HG02885 (cell line): Measurements from ENCODE around the gene NRXN3.
"Not testable (repeated sequence)": the region's sequence is repeated elsewhere in the genome, so short reads cannot be mapped to it uniquely, and the experiment has no call there.

Source experiments
- ATAC-seq: cut with Tn5 transposase; IDR thresholded peaks from one replicate; pipeline ENCODE4 v1.9.1; 2021; ENCODE audit warnings: mild to moderate bottlenecking; ENCODE audit not compliant: unreplicated experiment, poor library complexity

The NRXN3 gene

GRCh38 chr14:78451319-78451695, 281.1 kb downstream of the NRXN3 start:
- no peak for ATAC-seq

- peak; percentile 91 for ATAC-seq
Measured at GRCh38 chr14:78455896-78456435, 285.8 kb downstream of the NRXN3 start.

GRCh38 chr14:78469947-78470346, 299.8 kb downstream of the NRXN3 start:
- no peak for ATAC-seq

- no peak for ATAC-seq
Measured at GRCh38 chr14:78479127-78479780, 309.1 kb downstream of the NRXN3 start.

GRCh38 chr14:78484028-78484427, 313.9 kb downstream of the NRXN3 start:
- ATAC-seq: no peak

GRCh38 chr14:78486081-78486480, 315.9 kb downstream of the NRXN3 start:
- ATAC-seq: no peak

- ATAC-seq: no peak
Measured at GRCh38 chr14:78486621-78487020, 316.4 kb downstream of the NRXN3 start.

- ATAC-seq: not testable (repeated sequence)
Measured at GRCh38 chr14:78487573-78487972, 317.4 kb downstream of the NRXN3 start.

- no peak for ATAC-seq
Measured at GRCh38 chr14:78488938-78489337, 318.8 kb downstream of the NRXN3 start.

- ATAC-seq: no peak
Measured at GRCh38 chr14:78491048-78491447, 320.9 kb downstream of the NRXN3 start.

GRCh38 chr14:78498062-78498595, 328.0 kb downstream of the NRXN3 start:
- no peak for ATAC-seq

- no peak for ATAC-seq
Measured at GRCh38 chr14:78501909-78502308, 331.7 kb downstream of the NRXN3 start.

GRCh38 chr14:78508023-78508422, 337.9 kb downstream of the NRXN3 start:
- no peak for ATAC-seq

- no peak for ATAC-seq
Measured at GRCh38 chr14:78509516-78509915, 339.3 kb downstream of the NRXN3 start.

- no peak for ATAC-seq
Measured at GRCh38 chr14:78512021-78512420, 341.8 kb downstream of the NRXN3 start.

GRCh38 chr14:78519863-78520262, 349.7 kb downstream of the NRXN3 start:
- no peak for ATAC-seq

- ATAC-seq: no peak
Measured at GRCh38 chr14:78524196-78524595, 354.0 kb downstream of the NRXN3 start.

- no peak for ATAC-seq
Measured at GRCh38 chr14:78524766-78525165, 354.6 kb downstream of the NRXN3 start.

- no peak for ATAC-seq
Measured at GRCh38 chr14:78530078-78530477, 359.9 kb downstream of the NRXN3 start.

GRCh38 chr14:78534141-78534540, 364.0 kb downstream of the NRXN3 start:
- ATAC-seq: no peak

- no peak for ATAC-seq
Measured at GRCh38 chr14:78535041-78535440, 364.9 kb downstream of the NRXN3 start.

GRCh38 chr14:78541788-78542187, 371.6 kb downstream of the NRXN3 start:
- not testable (repeated sequence) for ATAC-seq
